Measurements from ENCODE around the gene OR2K2.
"Not testable (repeated sequence)": the region's sequence is repeated elsewhere in the genome, so short reads cannot be mapped to it uniquely, and the experiment has no call there.

Gene OR2K2

GRCh38 chr9:111305914-111306313, 24.1 kb downstream of the OR2K2 start:
- Mint-ChIP-seq H3K4me3 (no peak overlapping the region), H3K27ac (no peak overlapping the region), H3K36me3 (ENCODE audit: low read depth) (no peaks in the 10 kb centered on the region), H3K4me1 (ENCODE audit: low read depth) (no peaks in the 10 kb centered on the region), H3K9me3 (no peaks in the 10 kb centered on the region), H3K27me3 (peaks cover 4% of the 10 kb centered on the region)
- no peak for DNase-seq

DNA sequence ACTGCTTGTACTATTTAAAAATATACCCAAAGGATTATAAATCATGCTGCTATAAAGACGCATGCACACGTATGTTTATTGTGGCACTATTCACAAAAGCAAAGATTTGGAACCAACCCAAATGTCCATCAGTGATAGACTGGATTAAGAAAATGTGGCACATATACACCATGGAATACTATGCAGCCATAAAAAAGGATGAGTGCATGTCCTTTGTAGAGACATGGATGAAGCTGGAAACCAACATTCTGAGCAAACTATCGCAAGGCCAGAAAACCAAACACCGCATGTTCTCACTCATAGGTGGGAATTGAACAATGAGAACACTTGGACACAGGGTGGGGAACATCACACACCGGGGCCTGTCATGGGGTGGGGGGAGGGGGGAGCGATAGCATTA, 26.0 kb downstream of the OR2K2 start:
- H3K27me3 Mint-ChIP-seq, result peaks cover 16% of the 10 kb centered on the region
- not testable (repeated sequence) for H3K36me3 Mint-ChIP-seq (ENCODE audit: low read depth); H3K4me3 Mint-ChIP-seq; H3K27ac Mint-ChIP-seq; DNase-seq; H3K9me3 Mint-ChIP-seq; H3K4me1 Mint-ChIP-seq (ENCODE audit: low read depth)

- no peaks in the 10 kb centered on the region for H3K36me3 Mint-ChIP-seq (ENCODE audit: low read depth)
- no peak for DNase-seq
- no peaks in the 10 kb centered on the region for H3K9me3 Mint-ChIP-seq
- no peak overlapping the region for H3K4me3 Mint-ChIP-seq
- no peaks in the 10 kb centered on the region for H3K4me1 Mint-ChIP-seq (ENCODE audit: low read depth)
- no peak overlapping the region for H3K27ac Mint-ChIP-seq
- H3K27me3 Mint-ChIP-seq, result peaks cover 19% of the 10 kb centered on the region
Observed at GRCh38 chr9:111301195-111301594, 28.8 kb downstream of the OR2K2 start.

DNA sequence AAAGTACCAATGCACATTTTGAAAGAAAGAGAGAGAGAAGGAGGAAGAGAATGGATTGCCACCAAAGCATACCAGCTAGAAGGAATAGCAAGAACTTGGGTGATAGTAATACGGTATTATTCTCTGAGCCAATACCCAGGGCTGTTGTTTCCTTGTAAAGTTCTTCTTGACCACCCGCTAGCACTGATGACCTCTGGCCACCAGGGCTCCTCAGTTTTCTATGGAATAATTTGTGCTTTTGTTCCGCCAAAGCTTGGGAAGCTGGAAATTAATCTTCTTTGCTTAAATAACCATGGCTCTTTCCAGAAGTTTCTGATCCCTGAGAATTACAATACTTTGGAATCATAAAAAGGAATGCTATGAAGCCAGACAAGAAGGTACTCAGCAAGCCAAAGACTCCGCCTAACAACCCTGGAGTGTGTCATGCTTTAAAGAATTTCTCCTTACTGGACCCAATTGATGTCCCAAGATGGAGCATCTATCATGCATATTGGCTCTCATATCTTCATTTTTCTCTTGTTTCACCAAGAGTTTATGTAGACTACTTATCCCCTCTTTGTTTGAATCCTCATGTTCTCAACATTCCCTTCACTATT, 29.8 kb downstream of the OR2K2 start:
- no peak overlapping the region for H3K27ac Mint-ChIP-seq
- no peaks in the 10 kb centered on the region for H3K9me3 Mint-ChIP-seq
- H3K27me3 Mint-ChIP-seq, result peaks cover 19% of the 10 kb centered on the region
- no peaks in the 10 kb centered on the region for H3K4me1 Mint-ChIP-seq (ENCODE audit: low read depth)
- no peak for DNase-seq
- no peaks in the 10 kb centered on the region for H3K36me3 Mint-ChIP-seq (ENCODE audit: low read depth)
- H3K4me3 Mint-ChIP-seq, result no peak overlapping the region

DNA sequence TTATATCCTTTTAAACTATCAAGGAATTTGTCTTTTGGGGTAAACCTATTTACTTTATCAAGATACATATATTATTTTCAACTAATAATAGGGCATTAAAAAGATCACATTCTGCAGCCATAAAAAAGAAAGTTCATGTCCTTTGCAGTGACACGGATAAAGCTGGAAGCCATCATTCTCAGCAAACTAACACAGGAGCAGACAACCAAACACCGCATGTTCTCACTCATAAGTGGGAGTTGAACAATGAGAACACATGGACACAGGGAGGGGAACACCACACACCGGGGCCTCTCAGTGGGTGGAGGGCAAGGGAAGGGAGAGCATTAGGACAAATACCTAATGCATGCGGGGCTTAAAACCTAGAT, 30.4 kb downstream of the OR2K2 start:
- not testable (repeated sequence) for H3K4me3 Mint-ChIP-seq; H3K4me1 Mint-ChIP-seq (ENCODE audit: low read depth); H3K27ac Mint-ChIP-seq; H3K9me3 Mint-ChIP-seq; DNase-seq; H3K36me3 Mint-ChIP-seq (ENCODE audit: low read depth)
- H3K27me3 Mint-ChIP-seq, result peaks cover 19% of the 10 kb centered on the region

DNA sequence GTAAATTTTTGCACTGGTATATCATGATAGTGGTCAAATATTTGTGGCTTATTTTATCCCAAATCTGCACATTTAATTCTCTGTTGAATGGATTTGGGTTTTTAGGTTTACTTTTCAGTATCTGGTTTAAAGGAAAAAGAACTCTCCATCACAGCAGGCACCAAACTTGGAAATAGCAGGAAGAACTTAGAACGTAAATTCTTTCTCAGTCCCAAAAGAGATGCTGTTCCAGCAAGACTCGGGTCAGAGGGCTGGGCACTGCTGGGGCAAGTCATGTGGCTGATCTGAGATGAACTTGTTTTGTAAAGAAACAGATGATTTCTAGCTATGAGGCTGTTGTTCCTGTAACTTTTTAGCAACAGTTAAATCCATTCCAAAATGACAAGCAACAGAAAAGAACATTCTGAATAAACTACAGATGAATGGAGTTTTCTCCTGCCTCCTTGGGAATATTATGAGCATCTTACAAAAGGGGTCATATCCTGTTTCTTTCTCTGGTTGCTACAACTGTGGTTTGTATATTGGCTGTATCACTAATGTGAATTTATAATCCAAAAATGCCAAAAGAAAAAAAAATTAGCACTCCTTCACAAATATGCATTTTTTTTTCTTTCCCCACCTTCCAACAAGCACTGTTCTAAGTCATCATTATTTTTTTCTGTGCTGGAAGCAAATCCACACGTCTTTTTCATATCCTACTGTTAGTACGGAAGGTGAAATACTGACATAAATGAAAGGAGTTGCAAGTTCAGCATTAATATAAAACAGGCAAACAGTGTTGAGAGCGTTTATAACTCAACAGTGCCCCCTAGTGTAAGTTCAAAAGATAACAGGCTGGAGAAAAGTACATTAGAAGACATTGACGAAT, 31.1 kb downstream of the OR2K2 start:
- no peaks in the 10 kb centered on the region for H3K4me1 Mint-ChIP-seq (ENCODE audit: low read depth)
- no peaks in the 10 kb centered on the region for H3K9me3 Mint-ChIP-seq
- no peaks in the 10 kb centered on the region for H3K36me3 Mint-ChIP-seq (ENCODE audit: low read depth)
- no peak for DNase-seq
- H3K27me3 Mint-ChIP-seq, result peaks cover 19% of the 10 kb centered on the region
- H3K4me3 Mint-ChIP-seq, result no peak overlapping the region
- no peak overlapping the region for H3K27ac Mint-ChIP-seq

- no peaks in the 10 kb centered on the region for H3K36me3 Mint-ChIP-seq (ENCODE audit: low read depth)
- peaks cover 19% of the 10 kb centered on the region for H3K27me3 Mint-ChIP-seq
- H3K27ac Mint-ChIP-seq, result no peak overlapping the region
- no peaks in the 10 kb centered on the region for H3K9me3 Mint-ChIP-seq
- no peaks in the 10 kb centered on the region for H3K4me1 Mint-ChIP-seq (ENCODE audit: low read depth)
- no peak overlapping the region for H3K4me3 Mint-ChIP-seq
- no peak for DNase-seq
Observed at GRCh38 chr9:111298111-111298510, 31.9 kb downstream of the OR2K2 start.

- peaks cover 19% of the 10 kb centered on the region for H3K27me3 Mint-ChIP-seq
- no peaks in the 10 kb centered on the region for H3K4me1 Mint-ChIP-seq (ENCODE audit: low read depth)
- no peak for DNase-seq
- no peaks in the 10 kb centered on the region for H3K36me3 Mint-ChIP-seq (ENCODE audit: low read depth)
- H3K27ac Mint-ChIP-seq, result no peak overlapping the region
- no peaks in the 10 kb centered on the region for H3K9me3 Mint-ChIP-seq
- no peak overlapping the region for H3K4me3 Mint-ChIP-seq
Observed at GRCh38 chr9:111297066-111297824, 32.8 kb downstream of the OR2K2 start.

DNA sequence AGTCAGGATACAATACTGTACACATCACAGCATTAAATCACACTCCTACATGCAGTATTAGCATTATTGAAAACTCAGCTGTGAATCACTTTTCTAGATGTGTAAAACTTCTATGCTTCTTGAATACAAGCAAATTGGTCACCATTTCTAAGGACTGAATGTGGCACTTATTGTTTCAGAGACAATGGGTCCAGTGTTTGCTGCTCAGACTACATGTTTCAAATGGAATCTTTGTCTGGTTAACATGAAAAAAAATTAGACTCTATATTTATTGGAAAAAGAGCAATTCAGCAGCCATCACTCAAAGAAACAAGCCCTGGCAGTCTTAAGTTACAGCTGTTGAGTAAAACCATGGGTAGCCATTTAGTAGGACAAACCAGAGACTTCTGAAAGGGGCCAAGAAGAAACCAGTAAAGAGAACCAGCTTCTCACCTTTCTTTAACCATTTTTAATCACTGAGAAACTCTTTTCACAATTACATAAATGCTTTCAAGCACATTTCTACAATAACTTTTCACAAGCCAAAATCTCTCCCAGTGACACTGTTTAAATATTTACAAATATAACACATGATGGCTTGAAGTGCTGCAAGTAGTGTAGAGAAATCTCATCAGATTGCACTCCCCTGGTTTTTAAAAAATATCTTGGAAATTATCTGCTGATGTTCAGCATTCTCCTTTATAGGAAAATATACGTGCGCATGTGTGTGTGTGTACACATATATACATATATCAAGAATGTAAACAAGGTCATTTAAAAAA, 35.2 kb downstream of the OR2K2 start:
- H3K4me1 Mint-ChIP-seq (ENCODE audit: low read depth), result no peaks in the 10 kb centered on the region
- H3K27me3 Mint-ChIP-seq, result peaks cover 9% of the 10 kb centered on the region
- no peaks in the 10 kb centered on the region for H3K9me3 Mint-ChIP-seq
- H3K4me3 Mint-ChIP-seq, result no peak overlapping the region
- no peak for DNase-seq
- no peak overlapping the region for H3K27ac Mint-ChIP-seq
- no peaks in the 10 kb centered on the region for H3K36me3 Mint-ChIP-seq (ENCODE audit: low read depth)

DNA sequence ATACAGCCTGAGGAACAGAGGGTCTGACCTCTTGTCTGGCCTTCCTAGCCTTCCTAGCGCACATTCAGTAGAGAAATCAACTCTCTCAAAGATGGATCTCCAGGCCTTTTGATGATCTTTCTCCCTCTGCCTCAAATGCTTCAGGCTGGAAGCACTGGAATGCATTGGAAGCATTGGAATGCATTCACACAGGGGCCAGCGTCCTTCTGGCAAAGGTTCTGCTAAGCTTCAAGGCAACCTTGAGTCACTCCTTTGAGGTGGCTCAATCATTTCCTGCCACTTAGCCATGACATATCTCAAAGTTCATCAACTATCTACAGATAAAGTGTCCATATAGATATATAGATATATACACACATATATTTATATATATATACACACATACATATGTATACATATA, 42.9 kb downstream of the OR2K2 start:
- no peak overlapping the region for H3K4me3 Mint-ChIP-seq
- H3K27me3 Mint-ChIP-seq, result peaks cover 14% of the 10 kb centered on the region
- H3K9me3 Mint-ChIP-seq, result no peaks in the 10 kb centered on the region
- H3K36me3 Mint-ChIP-seq (ENCODE audit: low read depth), result no peaks in the 10 kb centered on the region
- no peak for DNase-seq
- H3K4me1 Mint-ChIP-seq (ENCODE audit: low read depth), result peaks cover 9% of the 10 kb centered on the region
- H3K27ac Mint-ChIP-seq, result no peak overlapping the region

DNA sequence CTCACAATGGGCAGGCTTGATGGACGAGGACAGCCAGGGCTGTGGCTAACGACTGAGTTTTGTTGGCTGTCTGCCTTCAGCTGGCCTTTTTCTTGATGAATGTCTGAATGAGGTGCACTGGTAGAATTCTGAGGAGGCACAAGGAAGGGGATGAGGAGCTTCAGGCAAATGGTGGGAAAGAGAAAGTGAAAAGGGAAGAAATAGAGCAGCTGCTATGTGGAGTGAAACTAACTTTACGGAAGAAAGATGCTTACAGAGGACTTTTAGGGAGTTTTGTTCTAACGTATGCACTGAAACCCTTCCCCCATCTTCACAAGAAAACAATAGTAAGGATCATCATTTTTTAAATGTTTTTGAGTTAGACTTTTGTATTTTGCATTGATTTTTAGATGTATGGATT, 45.3 kb downstream of the OR2K2 start:
- Mint-ChIP-seq H3K4me3 (no peak overlapping the region), H3K27me3 (peaks cover 31% of the 10 kb centered on the region), H3K27ac (no peak overlapping the region), H3K4me1 (ENCODE audit: low read depth) (peaks cover 9% of the 10 kb centered on the region), H3K9me3 (no peaks in the 10 kb centered on the region), H3K36me3 (ENCODE audit: low read depth) (no peaks in the 10 kb centered on the region)
- DNase-seq, result no peak

GRCh38 chr9:111282845-111283244, 47.2 kb downstream of the OR2K2 start:
- Mint-ChIP-seq H3K4me3 (no peak overlapping the region), H3K4me1 (ENCODE audit: low read depth) (peaks cover under 1% of the 10 kb centered on the region), H3K9me3 (no peaks in the 10 kb centered on the region), H3K27me3 (peaks cover 34% of the 10 kb centered on the region), H3K27ac (no peak overlapping the region), H3K36me3 (ENCODE audit: low read depth) (no peaks in the 10 kb centered on the region)
- no peak for DNase-seq

DNA sequence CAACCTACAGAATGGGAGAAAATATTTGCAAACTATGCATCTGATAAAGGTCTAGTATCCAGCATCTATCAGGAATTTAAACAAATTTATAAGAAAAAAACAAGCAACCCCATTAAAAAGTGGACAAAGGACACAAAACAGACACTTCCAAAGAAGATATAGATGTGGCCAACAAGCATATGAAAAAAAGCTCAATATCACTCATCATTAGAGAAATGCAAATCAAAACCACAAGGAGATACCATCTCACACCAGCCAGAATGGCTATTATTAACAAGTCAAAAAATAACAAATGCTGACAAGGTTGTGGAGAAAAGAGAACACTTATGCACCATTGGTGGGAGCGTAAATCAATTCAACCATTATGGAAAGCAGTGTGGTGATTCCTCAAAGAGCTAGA, 49.2 kb downstream of the OR2K2 start:
- H3K4me3 Mint-ChIP-seq, result not testable (repeated sequence)

More for the DNA sequence above, 49.2 kb downstream of the OR2K2 start:
- DNase-seq; H3K9me3 Mint-ChIP-seq; H3K27ac Mint-ChIP-seq; H3K4me1 Mint-ChIP-seq (ENCODE audit: low read depth); H3K36me3 Mint-ChIP-seq (ENCODE audit: low read depth): not testable (repeated sequence)
- peaks cover 33% of the 10 kb centered on the region for H3K27me3 Mint-ChIP-seq
